GM18867 (cell line): ENCODE measurements around the gene PTPN6.
A peak's percentile ranks its signal among the peaks of the same experiment; 100 is the strongest.

Source experiments
- ATAC-seq: cut with Tn5 transposase; IDR thresholded peaks from one replicate; pipeline ENCODE4 v1.9.1; 2021; ENCODE audit warnings: mild to moderate bottlenecking, moderate library complexity; ENCODE audit not compliant: unreplicated experiment

Gene PTPN6

GRCh38 chr12:6938353-6939190 is 12.6 kb upstream of the PTPN6 start:
- no peak for ATAC-seq

- no peak for ATAC-seq
Measured at GRCh38 chr12:6939191-6939540, 12.0 kb upstream of the PTPN6 start.

- ATAC-seq, result no peak
Measured at GRCh38 chr12:6941267-6941666, 9.9 kb upstream of the PTPN6 start.

- ATAC-seq, result no peak
Measured at GRCh38 chr12:6941782-6942181, 9.4 kb upstream of the PTPN6 start.

GRCh38 chr12:6942331-6942665 is 8.9 kb upstream of the PTPN6 start:
- no peak for ATAC-seq

- ATAC-seq, result peak; percentile 21
Measured at GRCh38 chr12:6943389-6943721, 7.8 kb upstream of the PTPN6 start.

- ATAC-seq, result peak; percentile 29
Measured at GRCh38 chr12:6943722-6944380, 7.3 kb upstream of the PTPN6 start, which contains the start of the genes C12orf57 and RNU7-1. Gene C12orf57 (plus strand): TSS chr12:6944022. CDS start chr12:6944122, 100 bp downstream. Gene RNU7-1 (plus strand): TSS chr12:6943816.

GRCh38 chr12:6944381-6945186 is 6.6 kb upstream of the PTPN6 start:
- ATAC-seq, result peak; percentile 41

GRCh38 chr12:6945613-6946012 is 5.5 kb upstream of the PTPN6 start:
- ATAC-seq, result no peak

- no peak for ATAC-seq
Measured at GRCh38 chr12:6946033-6946919, 4.9 kb upstream of the PTPN6 start.

- ATAC-seq, result no peak
Measured at GRCh38 chr12:6946920-6947374, 4.2 kb upstream of the PTPN6 start.

- no peak for ATAC-seq
Measured at GRCh38 chr12:6947615-6948014, 3.5 kb upstream of the PTPN6 start.

- no peak for ATAC-seq
Measured at GRCh38 chr12:6948873-6949594, 2.1 kb upstream of the PTPN6 start.

- no peak for ATAC-seq
Measured at GRCh38 chr12:6950401-6950801, 755 bp upstream of the PTPN6 start.

GRCh38 chr12:6951551-6952120 is 480 bp downstream of the PTPN6 start:
- no peak for ATAC-seq

GRCh38 chr12:6952121-6952862 is 1.1 kb downstream of the PTPN6 start:
- ATAC-seq, result no peak

GRCh38 chr12:6952863-6953441 is 1.8 kb downstream of the PTPN6 start:
- no peak for ATAC-seq

- ATAC-seq, result peak; percentile 40
Measured at GRCh38 chr12:6953442-6954315, 2.5 kb downstream of the PTPN6 start.
